Erythroblast (primary cell): ENCODE results near the gene HTR1D.

Experiments
- GATA1 ChIP-seq: IDR thresholded peaks from 2 replicates; pipeline ENCODE4 v1.6.1; 2011; ENCODE audit warnings: low read depth, mild to moderate bottlenecking, control low read depth, low read length, moderate library complexity
- POLR2A ChIP-seq: IDR thresholded peaks from 2 replicates; pipeline ENCODE4 v1.6.1; 2011; ENCODE audit warnings: mild to moderate bottlenecking, low read length

- TF ChIP-seq POLR2A: no peak
- TF ChIP-seq GATA1: no peak
Measured at GRCh38 chr1:23263380-23263887, 46.1 kb upstream of the HTR1D start.
